Keratinocyte (primary cell): Measurements from ENCODE around the gene RBBP9.

ENCODE experiments used
- EZH2 ChIP-seq: IDR thresholded peaks from one replicate; pipeline ENCODE4 v1.6.1; 2012; ENCODE audit warnings: inconsistent platforms, mild to moderate bottlenecking, low read length, moderate library complexity
- TF ChIP-seq, protein P1 (sequence below), 3 experiments: IDR thresholded peaks in 1 of 3; conservative IDR thresholded peaks in 1 of 3; optimal IDR thresholded peaks in 1 of 3; 2 replicates in 2 of 3; 3 replicates in 1 of 3; pipeline versions ENCODE3 to v1.5.1; 2011; ENCODE audit warnings: low read length in 3 of 3, mild to moderate bottlenecking in 3 of 3, moderate library complexity in 2 of 3, control low read depth in 1 of 3, inconsistent platforms in 1 of 3; ENCODE audit not compliant: insufficient read depth in 2 of 3; ENCODE audit errors: extremely low read depth in 1 of 3

DNA sequence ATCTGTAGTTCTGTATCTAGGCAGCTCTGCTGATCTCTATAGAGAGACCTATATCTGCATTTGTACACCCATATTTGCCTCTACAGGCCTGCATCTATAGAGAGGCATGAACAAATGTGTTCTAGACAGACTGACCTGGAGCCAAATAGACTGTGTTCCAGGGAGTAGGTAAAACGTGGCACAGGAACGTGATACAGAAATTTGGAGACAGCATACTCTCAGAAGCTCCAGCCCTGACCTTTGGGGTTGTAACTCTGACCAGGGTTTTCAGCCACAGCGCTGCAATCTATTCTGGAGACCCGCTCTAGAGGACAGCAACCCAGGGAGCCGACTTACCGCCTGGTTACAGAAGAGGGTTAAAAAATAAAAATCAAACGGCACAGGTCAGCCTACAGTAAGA is 983 bp downstream of the RBBP9 start:
- TF ChIP-seq, protein P1, sequence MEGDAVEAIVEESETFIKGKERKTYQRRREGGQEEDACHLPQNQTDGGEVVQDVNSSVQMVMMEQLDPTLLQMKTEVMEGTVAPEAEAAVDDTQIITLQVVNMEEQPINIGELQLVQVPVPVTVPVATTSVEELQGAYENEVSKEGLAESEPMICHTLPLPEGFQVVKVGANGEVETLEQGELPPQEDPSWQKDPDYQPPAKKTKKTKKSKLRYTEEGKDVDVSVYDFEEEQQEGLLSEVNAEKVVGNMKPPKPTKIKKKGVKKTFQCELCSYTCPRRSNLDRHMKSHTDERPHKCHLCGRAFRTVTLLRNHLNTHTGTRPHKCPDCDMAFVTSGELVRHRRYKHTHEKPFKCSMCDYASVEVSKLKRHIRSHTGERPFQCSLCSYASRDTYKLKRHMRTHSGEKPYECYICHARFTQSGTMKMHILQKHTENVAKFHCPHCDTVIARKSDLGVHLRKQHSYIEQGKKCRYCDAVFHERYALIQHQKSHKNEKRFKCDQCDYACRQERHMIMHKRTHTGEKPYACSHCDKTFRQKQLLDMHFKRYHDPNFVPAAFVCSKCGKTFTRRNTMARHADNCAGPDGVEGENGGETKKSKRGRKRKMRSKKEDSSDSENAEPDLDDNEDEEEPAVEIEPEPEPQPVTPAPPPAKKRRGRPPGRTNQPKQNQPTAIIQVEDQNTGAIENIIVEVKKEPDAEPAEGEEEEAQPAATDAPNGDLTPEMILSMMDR (optimal IDR thresholded peaks at IDR 0.05 in 1 of 3, IDR thresholded peaks at IDR 0.05 in 1 of 3, conservative IDR thresholded peaks at IDR 0.05 in 1 of 3; ENCODE audit: extremely low read depth in 1 of 3, insufficient read depth in 2 of 3, low read length in 3 of 3): no peak
- no peak for TF ChIP-seq EZH2
